Liver (tissue), 9 donors: ENCODE data around the gene RSRC1. TPM values are rescaled to one million over a fixed set of nuclear protein-coding genes. Genes with fewer than 3 reads are reported as not detected.

Experiments
- DNase-seq: peaks from one replicate; pipeline ENCODE4 v3.0.0-alpha.2; 2017; ENCODE audit warnings: low spot score
- H3K27ac ChIP-seq, 2 donors: one replicate each; pipeline ENCODE4 v1.7.0; 2013; ENCODE audit warnings: inconsistent platforms in 2 of 2, low read length in 2 of 2, control low read depth in 1 of 2, low read depth in 1 of 2, mild to moderate bottlenecking in 1 of 2
- H3K27me3 ChIP-seq, 4 donors: one replicate each; pipeline versions ENCODE4 v1.6.1 to v1.7.0; 2013; ENCODE audit warnings: low read length in 3 of 4, inconsistent platforms in 1 of 4, mild to moderate bottlenecking in 1 of 4, moderate library complexity in 1 of 4; ENCODE audit not compliant: control insufficient read depth in 4 of 4, insufficient read depth in 4 of 4
- H3K36me3 ChIP-seq, 4 donors: one replicate each; pipeline versions ENCODE4 v1.6.1 to v1.7.0; 2013; ENCODE audit warnings: low read length in 3 of 4, mild to moderate bottlenecking in 3 of 4, low read depth in 1 of 4, moderate library complexity in 1 of 4; ENCODE audit not compliant: control insufficient read depth in 4 of 4, insufficient read depth in 3 of 4
- H3K4me1 ChIP-seq, 4 donors: one replicate each; pipeline versions ENCODE4 v1.6.1 to v1.7.0; 2013; ENCODE audit warnings: low read length in 3 of 4, mild to moderate bottlenecking in 3 of 4, moderate library complexity in 1 of 4; ENCODE audit not compliant: control insufficient read depth in 4 of 4, insufficient read depth in 4 of 4
- H3K4me3 ChIP-seq, 3 donors: one replicate each; pipeline versions ENCODE4 v1.6.1 to v1.7.0; 2013; ENCODE audit warnings: low read length in 3 of 3, control low read depth in 1 of 3, low read depth in 1 of 3, mild to moderate bottlenecking in 1 of 3
- H3K9ac ChIP-seq, 2 donors: one replicate each; pipeline ENCODE4 v1.7.0; 2013; ENCODE audit warnings: low read length in 2 of 2, mild to moderate bottlenecking in 2 of 2, moderate library complexity in 2 of 2, control low read depth in 1 of 2, low read depth in 1 of 2
- H3K9me3 ChIP-seq, 4 donors: one replicate each; pipeline versions ENCODE4 v1.6.1 to v1.7.0; 2013; ENCODE audit warnings: low read length in 3 of 4; ENCODE audit not compliant: control insufficient read depth in 4 of 4
- EGR1 ChIP-seq, 2 donors: IDR thresholded peaks; 2 replicates each; pipeline ENCODE4 v1.6.1; 2016 to 2018; ENCODE audit warnings: antibody characterized with exemption in 2 of 2, low read depth in 2 of 2
- FOXA1 ChIP-seq: IDR thresholded peaks from 2 replicates; pipeline ENCODE4 v1.6.1; 2016; ENCODE audit warnings: antibody characterized with exemption
- FOXA2 ChIP-seq: IDR thresholded peaks from 2 replicates; pipeline ENCODE4 v1.6.1; 2016; ENCODE audit warnings: antibody characterized with exemption
- GABPA ChIP-seq, 2 donors: IDR thresholded peaks in 1 of 2; conservative IDR thresholded peaks in 1 of 2; 2 replicates each; pipeline ENCODE4 v1.6.1; 2016; ENCODE audit warnings: antibody characterized with exemption in 2 of 2, mild to moderate bottlenecking in 1 of 2, moderate library complexity in 1 of 2
- HNF4A ChIP-seq, 2 donors: conservative IDR thresholded peaks; 2 replicates each; pipeline ENCODE4 v1.6.1; 2016; ENCODE audit warnings: antibody characterized with exemption in 2 of 2, mild to moderate bottlenecking in 2 of 2
- HNF4G ChIP-seq: IDR thresholded peaks from 2 replicates; pipeline ENCODE4 v1.6.1; 2016; ENCODE audit warnings: antibody characterized with exemption
- JUND ChIP-seq, 2 donors: IDR thresholded peaks; 2 replicates each; pipeline ENCODE4 v1.6.1; 2016; ENCODE audit warnings: antibody characterized with exemption in 2 of 2
- MAX ChIP-seq: IDR thresholded peaks from 2 replicates; pipeline ENCODE4 v1.6.1; 2016; ENCODE audit warnings: antibody characterized with exemption
- RAD21 ChIP-seq, 2 donors: IDR thresholded peaks; 2 replicates each; pipeline ENCODE4 v1.6.1; 2016; ENCODE audit warnings: antibody characterized with exemption in 2 of 2, mild to moderate bottlenecking in 2 of 2
- YY1 ChIP-seq: IDR thresholded peaks from 2 replicates; pipeline ENCODE4 v1.6.1; 2016; ENCODE audit warnings: antibody characterized with exemption, mild to moderate bottlenecking
- WGBS: extraction: QIAGEN DNeasy Blood & Tissue Kit; methylation state at CpG from one replicate; pipeline ENCODE4 v1.1.7; 2013; 5-methylcytosine and 5-hydroxymethylcytosine counted together
- polyA plus RNA-seq, 2 donors: library from polyadenylated mRNA; stranded (reverse) in 1 of 2; unstranded in 1 of 2; fragments of 200-250 nt in 1 of 2; fragments of >200 nt in 1 of 2; fragmentation: Nextera tagmentation in 1 of 2; extraction: Ambion mirVana in 1 of 2; gene quantifications; one replicate each; pipeline versions ENCODE4 v1.2.1 to v1.2.3, GENCODE V29; 2013 to 2015
- total RNA-seq, 2 donors: library from RNA; depleted of rRNA; stranded (reverse); fragments of >200 nt; gene quantifications; one replicate each; pipeline ENCODE4 v1.2.3, GENCODE V29; 2014
- TF ChIP-seq, protein P1 (sequence below): IDR thresholded peaks from 2 replicates; pipeline ENCODE4 v1.6.1; 2016; ENCODE audit warnings: antibody characterized with exemption
- TF ChIP-seq, protein P2 (sequence below): IDR thresholded peaks from 2 replicates; pipeline ENCODE4 v1.6.1; 2016; ENCODE audit warnings: antibody characterized with exemption, mild to moderate bottlenecking
- donor health status: healthy.
- donor health status: healthy.
- donor health status: healthy.
- donor health status: healthy.
- donor health status: healthy.

Gene RSRC1
- total and polyA plus RNA-seq, 4 donors, result 7.2 to 30.3 (median 20.7) TPM

DNA sequence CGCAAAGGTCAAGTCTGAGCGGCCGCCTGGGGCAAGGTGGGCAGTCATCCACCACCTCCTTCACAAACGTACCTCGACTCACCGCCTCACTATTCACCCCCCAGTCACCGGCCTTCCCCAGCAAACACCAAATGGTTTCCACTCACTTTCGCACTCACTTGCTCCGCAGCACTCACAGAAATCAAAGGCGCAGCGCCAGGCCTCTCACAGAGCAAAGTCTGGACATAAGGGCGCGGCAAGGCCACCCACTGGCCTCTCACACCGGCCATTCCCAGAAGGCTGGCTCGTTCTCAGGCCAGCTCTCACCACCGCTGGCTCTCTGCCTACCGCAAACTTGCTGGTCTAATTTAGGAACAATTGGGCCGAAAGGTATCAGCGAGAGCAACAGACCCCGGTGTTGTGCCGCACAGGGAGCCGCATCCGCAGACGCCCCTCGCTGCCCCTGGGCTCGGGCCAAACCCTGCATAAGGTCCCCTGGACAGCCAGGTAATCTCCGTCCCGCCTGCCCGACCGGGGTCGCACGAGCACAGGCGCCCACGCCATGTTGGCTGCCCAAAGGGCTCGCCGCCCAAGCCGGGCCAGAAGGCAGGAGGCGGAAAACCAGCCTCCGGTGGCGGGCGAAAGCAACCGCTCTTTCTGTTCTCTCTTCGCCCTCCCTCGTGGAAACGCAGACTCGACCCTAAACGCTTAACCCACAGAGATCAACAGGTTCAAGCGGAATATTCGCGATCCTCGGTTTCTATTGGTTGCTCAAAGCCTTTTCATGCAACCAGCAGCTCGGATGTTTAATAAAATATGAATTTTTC is 6.6 kb upstream of the RSRC1 start:
- no peak for DNase-seq
- Histone ChIP-seq H3K36me3 (no peaks in the 10 kb centered on the region), H3K27me3 (peaks cover 7 to 49% (median 15%) of the 10 kb centered on the region in 4 donors), H3K4me3 (peak overlapping the region in 1 of 3 donors; percentile 21), H3K27ac (no peak overlapping the region), H3K4me1 (peaks cover 6 to 33% (median 17%) of the 10 kb centered on the region in 4 donors), H3K9me3 (peaks cover 0 to 2% (median 0%) of the 10 kb centered on the region in 4 donors), H3K9ac (no peak overlapping the region)
- 7% methylated on average over 52 of the region's 52 CpGs for WGBS
- TF ChIP-seq HNF4A (conservative IDR thresholded peaks at IDR 0.05) (peak; percentile 44), FOXA1 (no peak)

GRCh38 chr3:158103887-158104327 is 6.0 kb upstream of the RSRC1 start:
- Histone ChIP-seq H3K9ac (no peak overlapping the region), H3K4me3 (no peak overlapping the region), H3K36me3 (no peaks in the 10 kb centered on the region), H3K27ac (no peak overlapping the region), H3K27me3 (peaks cover 7 to 47% (median 17%) of the 10 kb centered on the region in 4 donors), H3K9me3 (peaks cover 0 to 2% (median 0%) of the 10 kb centered on the region in 4 donors), H3K4me1 (peaks cover 6 to 30% (median 16%) of the 10 kb centered on the region in 4 donors)
- TF ChIP-seq JUND (IDR thresholded peaks at IDR 0.05) (no peak), RAD21 (IDR thresholded peaks at IDR 0.05) (no peak), MAX (no peak), GABPA (IDR thresholded peaks at IDR 0.05 in 1 of 2, conservative IDR thresholded peaks at IDR 0.05 in 1 of 2) (no peak), FOXA2 (no peak), EGR1 (IDR thresholded peaks at IDR 0.05; ENCODE audit: low read depth in 2 of 2) (no peak), YY1 (no peak), HNF4G (no peak)
- TF ChIP-seq, protein P1, sequence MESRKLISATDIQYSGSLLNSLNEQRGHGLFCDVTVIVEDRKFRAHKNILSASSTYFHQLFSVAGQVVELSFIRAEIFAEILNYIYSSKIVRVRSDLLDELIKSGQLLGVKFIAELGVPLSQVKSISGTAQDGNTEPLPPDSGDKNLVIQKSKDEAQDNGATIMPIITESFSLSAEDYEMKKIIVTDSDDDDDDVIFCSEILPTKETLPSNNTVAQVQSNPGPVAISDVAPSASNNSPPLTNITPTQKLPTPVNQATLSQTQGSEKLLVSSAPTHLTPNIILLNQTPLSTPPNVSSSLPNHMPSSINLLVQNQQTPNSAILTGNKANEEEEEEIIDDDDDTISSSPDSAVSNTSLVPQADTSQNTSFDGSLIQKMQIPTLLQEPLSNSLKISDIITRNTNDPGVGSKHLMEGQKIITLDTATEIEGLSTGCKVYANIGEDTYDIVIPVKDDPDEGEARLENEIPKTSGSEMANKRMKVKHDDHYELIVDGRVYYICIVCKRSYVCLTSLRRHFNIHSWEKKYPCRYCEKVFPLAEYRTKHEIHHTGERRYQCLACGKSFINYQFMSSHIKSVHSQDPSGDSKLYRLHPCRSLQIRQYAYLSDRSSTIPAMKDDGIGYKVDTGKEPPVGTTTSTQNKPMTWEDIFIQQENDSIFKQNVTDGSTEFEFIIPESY, result no peak
- TF ChIP-seq, protein P2, sequence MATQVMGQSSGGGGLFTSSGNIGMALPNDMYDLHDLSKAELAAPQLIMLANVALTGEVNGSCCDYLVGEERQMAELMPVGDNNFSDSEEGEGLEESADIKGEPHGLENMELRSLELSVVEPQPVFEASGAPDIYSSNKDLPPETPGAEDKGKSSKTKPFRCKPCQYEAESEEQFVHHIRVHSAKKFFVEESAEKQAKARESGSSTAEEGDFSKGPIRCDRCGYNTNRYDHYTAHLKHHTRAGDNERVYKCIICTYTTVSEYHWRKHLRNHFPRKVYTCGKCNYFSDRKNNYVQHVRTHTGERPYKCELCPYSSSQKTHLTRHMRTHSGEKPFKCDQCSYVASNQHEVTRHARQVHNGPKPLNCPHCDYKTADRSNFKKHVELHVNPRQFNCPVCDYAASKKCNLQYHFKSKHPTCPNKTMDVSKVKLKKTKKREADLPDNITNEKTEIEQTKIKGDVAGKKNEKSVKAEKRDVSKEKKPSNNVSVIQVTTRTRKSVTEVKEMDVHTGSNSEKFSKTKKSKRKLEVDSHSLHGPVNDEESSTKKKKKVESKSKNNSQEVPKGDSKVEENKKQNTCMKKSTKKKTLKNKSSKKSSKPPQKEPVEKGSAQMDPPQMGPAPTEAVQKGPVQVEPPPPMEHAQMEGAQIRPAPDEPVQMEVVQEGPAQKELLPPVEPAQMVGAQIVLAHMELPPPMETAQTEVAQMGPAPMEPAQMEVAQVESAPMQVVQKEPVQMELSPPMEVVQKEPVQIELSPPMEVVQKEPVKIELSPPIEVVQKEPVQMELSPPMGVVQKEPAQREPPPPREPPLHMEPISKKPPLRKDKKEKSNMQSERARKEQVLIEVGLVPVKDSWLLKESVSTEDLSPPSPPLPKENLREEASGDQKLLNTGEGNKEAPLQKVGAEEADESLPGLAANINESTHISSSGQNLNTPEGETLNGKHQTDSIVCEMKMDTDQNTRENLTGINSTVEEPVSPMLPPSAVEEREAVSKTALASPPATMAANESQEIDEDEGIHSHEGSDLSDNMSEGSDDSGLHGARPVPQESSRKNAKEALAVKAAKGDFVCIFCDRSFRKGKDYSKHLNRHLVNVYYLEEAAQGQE, result no peak
- 16% methylated on average over 19 of the region's 19 CpGs for WGBS
- DNase-seq, result peak; percentile 50
